ENCODE results near the gene ADTRP.

DNA sequence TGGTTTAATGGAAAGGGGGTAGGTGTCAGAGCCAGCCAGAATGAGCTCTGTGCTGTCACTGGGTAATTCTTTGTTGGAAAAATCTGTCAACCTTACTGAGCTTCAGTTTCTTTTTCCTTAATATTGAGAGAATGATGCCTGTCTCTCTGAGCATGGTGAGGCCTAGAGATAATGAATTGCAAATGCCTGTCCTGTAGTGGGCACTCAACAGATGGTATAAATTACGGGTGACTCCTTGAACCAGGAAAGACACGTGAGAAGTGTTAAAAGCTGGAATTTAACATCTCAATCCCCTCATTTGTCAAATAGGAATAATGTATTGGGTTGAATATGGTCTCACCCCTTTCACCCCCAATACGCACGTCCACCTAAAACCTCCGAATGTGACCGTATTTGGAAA is 74.9 kb downstream of the ADTRP start:
- TF ChIP-seq, protein P1, sequence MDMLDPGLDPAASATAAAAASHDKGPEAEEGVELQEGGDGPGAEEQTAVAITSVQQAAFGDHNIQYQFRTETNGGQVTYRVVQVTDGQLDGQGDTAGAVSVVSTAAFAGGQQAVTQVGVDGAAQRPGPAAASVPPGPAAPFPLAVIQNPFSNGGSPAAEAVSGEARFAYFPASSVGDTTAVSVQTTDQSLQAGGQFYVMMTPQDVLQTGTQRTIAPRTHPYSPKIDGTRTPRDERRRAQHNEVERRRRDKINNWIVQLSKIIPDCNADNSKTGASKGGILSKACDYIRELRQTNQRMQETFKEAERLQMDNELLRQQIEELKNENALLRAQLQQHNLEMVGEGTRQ (IDR thresholded peaks at IDR 0.05; ENCODE audit: low read depth, low read length) = no peak
- TF ChIP-seq, protein P1 (CRISPR knock-in tag; IDR thresholded peaks at IDR 0.05; ENCODE audit: borderline replicate concordance) = no peak
- no peak for TF ChIP-seq NFYB (CRISPR knock-in tag; IDR thresholded peaks at IDR 0.05)
- TF ChIP-seq, protein P2, sequence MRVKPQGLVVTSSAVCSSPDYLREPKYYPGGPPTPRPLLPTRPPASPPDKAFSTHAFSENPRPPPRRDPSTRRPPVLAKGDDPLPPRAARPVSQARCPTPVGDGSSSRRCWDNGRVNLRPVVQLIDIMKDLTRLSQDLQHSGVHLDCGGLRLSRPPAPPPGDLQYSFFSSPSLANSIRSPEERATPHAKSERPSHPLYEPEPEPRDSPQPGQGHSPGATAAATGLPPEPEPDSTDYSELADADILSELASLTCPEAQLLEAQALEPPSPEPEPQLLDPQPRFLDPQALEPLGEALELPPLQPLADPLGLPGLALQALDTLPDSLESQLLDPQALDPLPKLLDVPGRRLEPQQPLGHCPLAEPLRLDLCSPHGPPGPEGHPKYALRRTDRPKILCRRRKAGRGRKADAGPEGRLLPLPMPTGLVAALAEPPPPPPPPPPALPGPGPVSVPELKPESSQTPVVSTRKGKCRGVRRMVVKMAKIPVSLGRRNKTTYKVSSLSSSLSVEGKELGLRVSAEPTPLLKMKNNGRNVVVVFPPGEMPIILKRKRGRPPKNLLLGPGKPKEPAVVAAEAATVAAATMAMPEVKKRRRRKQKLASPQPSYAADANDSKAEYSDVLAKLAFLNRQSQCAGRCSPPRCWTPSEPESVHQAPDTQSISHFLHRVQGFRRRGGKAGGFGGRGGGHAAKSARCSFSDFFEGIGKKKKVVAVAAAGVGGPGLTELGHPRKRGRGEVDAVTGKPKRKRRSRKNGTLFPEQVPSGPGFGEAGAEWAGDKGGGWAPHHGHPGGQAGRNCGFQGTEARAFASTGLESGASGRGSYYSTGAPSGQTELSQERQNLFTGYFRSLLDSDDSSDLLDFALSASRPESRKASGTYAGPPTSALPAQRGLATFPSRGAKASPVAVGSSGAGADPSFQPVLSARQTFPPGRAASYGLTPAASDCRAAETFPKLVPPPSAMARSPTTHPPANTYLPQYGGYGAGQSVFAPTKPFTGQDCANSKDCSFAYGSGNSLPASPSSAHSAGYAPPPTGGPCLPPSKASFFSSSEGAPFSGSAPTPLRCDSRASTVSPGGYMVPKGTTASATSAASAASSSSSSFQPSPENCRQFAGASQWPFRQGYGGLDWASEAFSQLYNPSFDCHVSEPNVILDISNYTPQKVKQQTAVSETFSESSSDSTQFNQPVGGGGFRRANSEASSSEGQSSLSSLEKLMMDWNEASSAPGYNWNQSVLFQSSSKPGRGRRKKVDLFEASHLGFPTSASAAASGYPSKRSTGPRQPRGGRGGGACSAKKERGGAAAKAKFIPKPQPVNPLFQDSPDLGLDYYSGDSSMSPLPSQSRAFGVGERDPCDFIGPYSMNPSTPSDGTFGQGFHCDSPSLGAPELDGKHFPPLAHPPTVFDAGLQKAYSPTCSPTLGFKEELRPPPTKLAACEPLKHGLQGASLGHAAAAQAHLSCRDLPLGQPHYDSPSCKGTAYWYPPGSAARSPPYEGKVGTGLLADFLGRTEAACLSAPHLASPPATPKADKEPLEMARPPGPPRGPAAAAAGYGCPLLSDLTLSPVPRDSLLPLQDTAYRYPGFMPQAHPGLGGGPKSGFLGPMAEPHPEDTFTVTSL (CRISPR knock-in tag; IDR thresholded peaks at IDR 0.05; ENCODE audit: borderline replicate concordance) = no peak
- TF ChIP-seq TCF12 (IDR thresholded peaks at IDR 0.05) = no peak
- TF ChIP-seq TCF12 (CRISPR knock-in tag; IDR thresholded peaks at IDR 0.05) = no peak

Data from HepG2 (cell line).